ELR (cell line): Measurements from ENCODE around the gene SPG7.

Source experiments
- DNase-seq: peaks from one replicate; pipeline ENCODE4 v3.0.0-alpha.2; 2015; ENCODE audit warnings: low read depth

The SPG7 gene

DNA sequence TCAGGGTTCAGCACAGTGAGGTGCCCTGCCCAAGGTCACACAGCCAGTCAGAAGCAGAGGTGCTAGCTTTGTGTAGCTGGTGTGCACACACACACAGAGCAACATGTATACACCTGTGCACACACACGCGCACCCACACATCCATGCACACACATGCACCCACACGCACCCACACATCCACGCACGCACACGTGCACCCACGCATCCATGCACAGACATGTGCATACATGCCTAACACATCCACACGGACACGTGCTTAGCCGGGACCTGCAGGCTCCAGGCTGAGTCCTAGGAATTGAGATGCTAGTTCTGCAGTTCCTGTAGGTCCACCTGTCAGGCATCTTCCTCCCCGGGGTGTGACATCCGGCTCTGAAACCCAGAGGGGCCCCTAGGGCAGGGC, 92.2 kb downstream of the SPG7 start:
- DNase-seq: no peak

DNA sequence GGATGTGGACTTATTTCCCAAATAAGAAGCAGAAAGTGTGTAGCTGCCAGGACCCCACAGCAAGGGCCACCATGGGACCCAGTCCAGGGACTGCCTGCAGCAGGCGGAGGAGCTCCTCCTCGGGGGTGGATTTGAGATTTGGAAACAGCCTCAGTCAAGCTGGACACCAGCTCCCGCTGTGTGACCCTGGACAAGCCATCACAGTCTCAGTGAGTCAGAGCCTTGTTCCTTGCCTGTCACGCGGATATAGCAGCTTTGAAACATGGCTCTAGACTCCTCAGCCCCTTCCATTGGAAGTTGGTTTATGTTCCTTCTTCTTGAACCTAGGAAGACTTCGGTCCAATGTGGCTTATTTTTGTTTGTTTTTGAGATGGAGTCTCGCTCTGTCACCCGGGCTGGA, 92.8 kb downstream of the SPG7 start:
- DNase-seq: no peak

- no peak for DNase-seq
Measured at GRCh38 chr16:89601906-89602272, 93.7 kb downstream of the SPG7 start.

GRCh38 chr16:89602273-89602951, 94.2 kb downstream of the SPG7 start:
- peak; percentile 93 for DNase-seq

GRCh38 chr16:89602952-89603590, 94.9 kb downstream of the SPG7 start:
- no peak for DNase-seq

DNA sequence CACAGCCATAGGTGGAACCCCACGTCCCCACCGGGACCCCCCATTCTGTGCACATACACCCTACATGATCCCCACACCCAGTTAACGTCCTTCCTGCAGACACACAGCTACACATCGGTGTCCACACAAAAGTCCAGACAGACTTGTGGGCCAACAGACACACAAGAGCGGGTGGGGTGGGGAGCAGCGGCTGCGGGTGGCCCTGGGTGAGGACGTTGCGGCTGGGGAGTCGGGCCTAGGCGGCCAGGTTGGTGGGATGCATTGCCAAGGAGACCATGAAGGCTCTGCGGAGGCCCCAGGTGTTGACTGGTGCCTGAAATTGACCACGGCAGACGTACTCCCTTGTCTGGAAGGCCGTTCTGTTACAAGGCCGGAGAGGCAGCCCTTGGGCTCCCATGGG, 96.6 kb downstream of the SPG7 start:
- no peak for DNase-seq

DNA sequence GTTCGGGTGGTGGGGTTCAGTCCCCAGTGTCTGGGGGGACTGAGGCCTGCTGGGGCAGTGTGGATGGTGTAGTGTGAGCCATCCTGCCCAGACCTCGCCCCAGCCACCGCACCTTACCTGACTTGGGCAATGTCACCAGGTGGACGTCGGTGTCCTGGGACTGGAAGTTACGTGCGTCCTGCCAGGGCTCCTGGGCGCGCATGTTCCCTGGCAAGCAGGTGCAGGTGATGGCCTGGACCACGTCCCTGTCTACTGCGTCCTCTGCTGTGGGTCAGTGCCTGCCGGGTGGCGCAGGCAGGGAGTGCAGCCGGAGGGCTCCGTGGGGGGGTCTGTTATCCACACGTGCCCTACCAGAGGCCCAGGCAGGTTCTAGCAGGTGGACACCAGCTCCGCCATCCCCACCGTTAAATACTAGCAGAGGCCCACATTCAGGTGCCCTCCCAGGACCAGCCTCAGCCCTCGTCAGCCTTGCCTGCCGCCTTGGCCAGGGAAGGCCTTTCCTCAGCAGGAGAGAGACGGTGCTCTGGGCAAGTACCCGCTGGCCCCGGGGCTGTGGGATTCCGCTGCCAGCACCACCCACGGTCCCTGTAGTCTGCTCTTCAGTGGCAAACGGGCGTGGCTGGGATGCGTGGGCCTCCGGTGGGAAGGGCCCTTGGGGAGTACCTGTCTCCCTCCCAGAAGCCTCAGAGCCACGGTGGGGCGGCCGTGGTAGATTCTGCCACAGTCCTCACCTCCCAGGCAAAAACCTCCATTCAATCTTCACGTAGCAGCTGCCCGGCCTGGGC, 97.2 kb downstream of the SPG7 start:
- no peak for DNase-seq

GRCh38 chr16:89606006-89606405, 97.8 kb downstream of the SPG7 start:
- no peak for DNase-seq
